Measurements from ENCODE around the gene DNAJC18.

GRCh38 chr5:139422307-139422893, 16.9 kb downstream of the DNAJC18 start:
- no peak for TF ChIP-seq BHLHE40 (IDR thresholded peaks at IDR 0.05; ENCODE audit: low read depth, low read length)
- TF ChIP-seq CTCF (conservative IDR thresholded peaks at IDR 0.05; ENCODE audit: low read depth, low read length): peak; percentile 94
- no peak for TF ChIP-seq MXI1 (IDR thresholded peaks at IDR 0.05; ENCODE audit: borderline replicate concordance, low read depth, low read length)
- no peak for TF ChIP-seq RFX5 (IDR thresholded peaks at IDR 0.05; ENCODE audit: low read depth, low read length)
- 0 out of 2 replicates have a peak, but pooled peaks have one; percentile 34 for TF ChIP-seq POLR2A (IDR thresholded peaks at IDR 0.05; ENCODE audit: low read depth, low read length)
- peak; percentile 97 for TF ChIP-seq RAD21 (IDR thresholded peaks at IDR 0.05; ENCODE audit: low read length)
- no peak for TF ChIP-seq CEBPB (IDR thresholded peaks at IDR 0.05; ENCODE audit: low read depth, low read length)
- no peak for TF ChIP-seq NFE2L2 (IDR thresholded peaks at IDR 0.05; ENCODE audit: low read depth, low read length)
- TF ChIP-seq USF2 (IDR thresholded peaks at IDR 0.05; ENCODE audit: low read depth, low read length): no peak
- TF ChIP-seq SMC3 (IDR thresholded peaks at IDR 0.05; ENCODE audit: low read depth, low read length): peak; percentile 94
- no peak for TF ChIP-seq CHD1 (IDR thresholded peaks at IDR 0.05; ENCODE audit: low read depth, low read length)
- no peak for TF ChIP-seq RCOR1 (IDR thresholded peaks at IDR 0.05; ENCODE audit: insufficient replicate concordance, low read length)
- 0 out of 2 replicates have a peak, but pooled peaks have one; percentile 1 for TF ChIP-seq MAFK (IDR thresholded peaks at IDR 0.05; ENCODE audit: low read depth, low read length)
